GM10266 (cell line): Measurements from ENCODE around the gene NUBPL.
"Not testable (repeated sequence)": the region's sequence is repeated elsewhere in the genome, so short reads cannot be mapped to it uniquely, and the experiment has no call there.

ENCODE experiments used
- DNase-seq: peaks from one replicate; pipeline ENCODE4 v3.0.0; 2012; ENCODE audit errors: extremely low spot score
- CTCF ChIP-seq: IDR thresholded peaks from 2 replicates; pipeline ENCODE4 v1.5.1; 2012; ENCODE audit warnings: mild to moderate bottlenecking, low read depth; ENCODE audit not compliant: control insufficient read depth, insufficient read depth; ENCODE audit errors: missing control alignments

Gene NUBPL

GRCh38 chr14:31590206-31590605 is 29.0 kb downstream of the NUBPL start:
- TF ChIP-seq CTCF = no peak
- DNase-seq = no peak

GRCh38 chr14:31592122-31592521 is 30.9 kb downstream of the NUBPL start:
- no peak for DNase-seq
- no peak for TF ChIP-seq CTCF

GRCh38 chr14:31592631-31593030 is 31.4 kb downstream of the NUBPL start:
- no peak for DNase-seq
- no peak for TF ChIP-seq CTCF

- DNase-seq = no peak
- TF ChIP-seq CTCF = no peak
These were observed 35.3 kb downstream of the NUBPL start for GRCh38 chr14:31596342-31597095.

- no peak for DNase-seq
- no peak for TF ChIP-seq CTCF
These were observed 44.5 kb downstream of the NUBPL start for GRCh38 chr14:31605702-31606101.

- TF ChIP-seq CTCF = no peak
- DNase-seq = no peak
These were observed 50.7 kb downstream of the NUBPL start for GRCh38 chr14:31611778-31612433.

- no peak for TF ChIP-seq CTCF
- no peak for DNase-seq
These were observed 52.0 kb downstream of the NUBPL start for GRCh38 chr14:31613188-31613587.

GRCh38 chr14:31618884-31619283 is 57.7 kb downstream of the NUBPL start:
- not testable (repeated sequence) for DNase-seq
